Lower leg skin (tissue), 3 donors: ENCODE data around the gene TBC1D13.

Experiments used
- POLR2A ChIP-seq, 2 donors: fragments of 450-650 bp; IDR thresholded peaks; one replicate each; pipeline ENCODE4 v1.6.1; 2016 to 2017; ENCODE audit warnings: antibody characterized with exemption in 2 of 2, mild to moderate bottlenecking in 1 of 2, moderate library complexity in 1 of 2
- TF ChIP-seq, protein P1 (sequence below), 3 donors: fragments of 450-650 bp; IDR thresholded peaks; one replicate each; pipeline ENCODE4 v1.5.1; 2016; ENCODE audit warnings: antibody characterized with exemption in 3 of 3, mild to moderate bottlenecking in 3 of 3, moderate library complexity in 2 of 3

DNA sequence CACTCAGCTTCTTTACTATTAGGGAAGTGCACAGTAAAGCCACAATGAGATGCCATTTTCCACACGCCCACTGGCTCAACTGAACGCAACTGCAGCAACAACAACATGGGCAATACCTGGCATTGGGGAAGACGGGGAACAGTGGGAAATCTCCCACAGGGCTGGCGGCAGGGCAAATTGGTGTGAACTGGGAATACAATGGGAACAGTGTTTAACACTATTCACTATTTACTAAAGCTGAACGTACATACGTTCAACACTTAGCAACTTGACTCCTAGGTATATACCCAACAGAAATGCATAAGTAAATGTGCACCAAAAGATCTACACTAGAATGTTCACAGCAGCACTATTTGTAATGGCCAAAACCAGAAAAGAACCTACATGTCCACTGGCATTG, 29.5 kb upstream of the TBC1D13 start:
- TF ChIP-seq, protein P1, sequence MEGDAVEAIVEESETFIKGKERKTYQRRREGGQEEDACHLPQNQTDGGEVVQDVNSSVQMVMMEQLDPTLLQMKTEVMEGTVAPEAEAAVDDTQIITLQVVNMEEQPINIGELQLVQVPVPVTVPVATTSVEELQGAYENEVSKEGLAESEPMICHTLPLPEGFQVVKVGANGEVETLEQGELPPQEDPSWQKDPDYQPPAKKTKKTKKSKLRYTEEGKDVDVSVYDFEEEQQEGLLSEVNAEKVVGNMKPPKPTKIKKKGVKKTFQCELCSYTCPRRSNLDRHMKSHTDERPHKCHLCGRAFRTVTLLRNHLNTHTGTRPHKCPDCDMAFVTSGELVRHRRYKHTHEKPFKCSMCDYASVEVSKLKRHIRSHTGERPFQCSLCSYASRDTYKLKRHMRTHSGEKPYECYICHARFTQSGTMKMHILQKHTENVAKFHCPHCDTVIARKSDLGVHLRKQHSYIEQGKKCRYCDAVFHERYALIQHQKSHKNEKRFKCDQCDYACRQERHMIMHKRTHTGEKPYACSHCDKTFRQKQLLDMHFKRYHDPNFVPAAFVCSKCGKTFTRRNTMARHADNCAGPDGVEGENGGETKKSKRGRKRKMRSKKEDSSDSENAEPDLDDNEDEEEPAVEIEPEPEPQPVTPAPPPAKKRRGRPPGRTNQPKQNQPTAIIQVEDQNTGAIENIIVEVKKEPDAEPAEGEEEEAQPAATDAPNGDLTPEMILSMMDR (IDR thresholded peaks at IDR 0.05), result no peak
- TF ChIP-seq POLR2A (IDR thresholded peaks at IDR 0.05), result no peak
